Hepatocyte (in vitro differentiated cells): ENCODE results near the gene EFNA2.

Experiments
- CTCF ChIP-seq: fragments of 200-600 bp; sonication (generic); IDR thresholded peaks from 2 replicates; pipeline ENCODE4 v1.5.1; 2016; ENCODE audit warnings: antibody characterized with exemption, mild to moderate bottlenecking; ENCODE audit not compliant: poor library complexity
- EZH2phosphoT487 ChIP-seq: fragments of 200-600 bp; sonication (generic); IDR thresholded peaks from one replicate; pipeline ENCODE4 v1.6.1; 2018; ENCODE audit warnings: antibody characterized with exemption, mild to moderate bottlenecking, low read depth, moderate library complexity; ENCODE audit not compliant: unreplicated experiment, severe bottlenecking

GRCh38 chr19:1279782-1280341 is 5.8 kb upstream of the EFNA2 start:
- peak; percentile 80 for TF ChIP-seq CTCF
- TF ChIP-seq EZH2phosphoT487, result no peak
